Measurements from ENCODE around the gene GOLGA3. TPM values are rescaled to one million over a fixed set of nuclear protein-coding genes. Genes with fewer than 3 reads are reported as not detected.

Gene GOLGA3, protein sequence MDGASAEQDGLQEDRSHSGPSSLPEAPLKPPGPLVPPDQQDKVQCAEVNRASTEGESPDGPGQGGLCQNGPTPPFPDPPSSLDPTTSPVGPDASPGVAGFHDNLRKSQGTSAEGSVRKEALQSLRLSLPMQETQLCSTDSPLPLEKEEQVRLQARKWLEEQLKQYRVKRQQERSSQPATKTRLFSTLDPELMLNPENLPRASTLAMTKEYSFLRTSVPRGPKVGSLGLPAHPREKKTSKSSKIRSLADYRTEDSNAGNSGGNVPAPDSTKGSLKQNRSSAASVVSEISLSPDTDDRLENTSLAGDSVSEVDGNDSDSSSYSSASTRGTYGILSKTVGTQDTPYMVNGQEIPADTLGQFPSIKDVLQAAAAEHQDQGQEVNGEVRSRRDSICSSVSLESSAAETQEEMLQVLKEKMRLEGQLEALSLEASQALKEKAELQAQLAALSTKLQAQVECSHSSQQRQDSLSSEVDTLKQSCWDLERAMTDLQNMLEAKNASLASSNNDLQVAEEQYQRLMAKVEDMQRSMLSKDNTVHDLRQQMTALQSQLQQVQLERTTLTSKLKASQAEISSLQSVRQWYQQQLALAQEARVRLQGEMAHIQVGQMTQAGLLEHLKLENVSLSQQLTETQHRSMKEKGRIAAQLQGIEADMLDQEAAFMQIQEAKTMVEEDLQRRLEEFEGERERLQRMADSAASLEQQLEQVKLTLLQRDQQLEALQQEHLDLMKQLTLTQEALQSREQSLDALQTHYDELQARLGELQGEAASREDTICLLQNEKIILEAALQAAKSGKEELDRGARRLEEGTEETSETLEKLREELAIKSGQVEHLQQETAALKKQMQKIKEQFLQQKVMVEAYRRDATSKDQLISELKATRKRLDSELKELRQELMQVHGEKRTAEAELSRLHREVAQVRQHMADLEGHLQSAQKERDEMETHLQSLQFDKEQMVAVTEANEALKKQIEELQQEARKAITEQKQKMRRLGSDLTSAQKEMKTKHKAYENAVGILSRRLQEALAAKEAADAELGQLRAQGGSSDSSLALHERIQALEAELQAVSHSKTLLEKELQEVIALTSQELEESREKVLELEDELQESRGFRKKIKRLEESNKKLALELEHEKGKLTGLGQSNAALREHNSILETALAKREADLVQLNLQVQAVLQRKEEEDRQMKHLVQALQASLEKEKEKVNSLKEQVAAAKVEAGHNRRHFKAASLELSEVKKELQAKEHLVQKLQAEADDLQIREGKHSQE (N-terminal part only)
- 120 and 180 TPM in 2 replicates for total RNA-seq

DNA sequence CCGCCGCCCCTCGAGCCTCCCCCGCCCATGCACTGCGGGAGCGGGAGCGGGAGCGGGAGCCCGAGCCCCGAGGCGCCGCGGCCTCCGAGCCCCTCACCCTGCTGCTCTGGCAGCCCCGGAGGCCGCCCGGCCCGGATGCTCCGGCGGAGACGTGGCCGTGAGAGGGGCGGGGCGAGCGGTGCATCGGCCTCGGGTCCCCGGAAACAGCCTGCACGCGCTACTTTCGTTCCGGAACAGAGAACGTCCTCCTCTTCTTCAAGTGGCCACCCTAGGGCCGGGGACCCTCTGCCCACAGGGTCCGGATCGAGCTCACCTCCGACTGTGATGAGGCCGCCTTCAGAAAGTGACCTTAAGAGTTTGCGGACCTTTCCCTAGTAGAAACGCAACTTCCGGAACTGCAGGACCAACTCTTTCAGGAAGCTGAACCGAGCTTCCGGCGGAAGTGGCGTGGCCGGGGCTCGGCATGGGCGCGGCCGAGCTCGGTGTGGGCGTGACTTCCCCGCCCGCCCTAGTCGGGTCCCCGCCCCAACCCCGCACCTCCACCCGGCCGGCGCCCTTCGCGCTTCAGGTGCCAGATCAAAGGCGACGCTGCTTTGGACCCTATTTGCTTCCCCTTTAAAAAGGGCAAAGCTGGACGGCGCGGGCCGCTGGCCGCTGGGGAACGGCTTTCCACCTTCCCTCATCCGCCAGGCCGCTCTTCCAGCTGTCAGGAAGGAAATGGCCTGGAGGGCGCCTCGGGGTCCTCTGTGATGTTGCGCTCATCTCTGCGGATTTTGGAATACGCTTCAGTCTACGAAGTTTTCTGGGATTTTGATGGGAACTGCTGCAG is at the start of gene GOLGA3:
GOLGA3 (minus strand) TSS at position 164 of the 829 bp plus-strand sequence. CDS start 6,741 bp downstream, outside the sequence.

DNA sequence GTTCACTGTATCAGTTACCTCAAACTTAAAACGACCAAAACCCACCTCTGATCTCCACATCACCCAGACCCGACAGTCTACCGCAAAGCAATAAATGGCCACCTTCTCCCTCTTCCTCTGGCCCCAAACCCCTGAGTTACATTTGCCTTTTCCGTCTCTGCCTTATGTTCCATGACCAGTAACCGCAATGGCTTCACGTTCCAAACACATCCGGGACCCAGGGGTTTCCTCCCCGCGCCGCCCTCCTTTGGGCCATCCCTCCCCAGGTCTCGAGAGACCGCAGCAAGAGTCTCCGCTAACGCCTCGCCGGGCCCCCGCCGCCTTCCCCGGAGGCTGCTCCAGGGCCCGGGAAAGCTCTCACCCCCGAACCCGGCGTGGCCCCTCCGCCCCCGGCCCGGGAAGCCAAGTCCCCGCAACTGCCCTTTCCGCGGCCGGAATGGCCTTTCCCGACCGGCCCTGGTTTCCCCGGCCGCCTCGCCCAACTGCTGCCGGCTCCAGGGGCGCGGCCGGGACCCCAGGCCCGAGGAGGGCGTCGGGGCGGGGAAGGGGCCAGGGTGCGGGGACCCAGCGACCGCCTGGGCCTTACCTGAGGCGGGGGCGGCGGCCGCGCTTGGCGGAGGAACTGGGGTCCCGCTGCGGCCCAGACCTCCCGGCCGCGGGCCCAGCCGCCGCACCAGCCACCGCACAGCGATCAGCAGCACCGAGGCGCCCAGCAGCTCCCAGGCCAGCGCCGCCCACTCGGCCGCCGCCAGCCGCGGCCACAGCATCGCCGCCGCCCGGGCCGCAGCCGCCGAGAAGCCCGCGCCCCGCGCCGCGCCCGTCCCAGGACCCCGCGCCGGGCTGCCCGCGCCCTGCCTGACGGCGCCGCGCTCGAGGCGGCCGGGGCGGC is 67.4 kb downstream of the GOLGA3 start, which contains the start of gene ANKLE2:
ANKLE2 (minus strand) TSS at position 801 of the 889 bp plus-strand sequence; CDS start at position 767, 34 bp downstream.

Other genes with a start within 250 kb of the GOLGA3 start
- not detected in 2 replicates for gene LRCOL1, start 218.3 kb downstream of the GOLGA3 start, total RNA-seq
- gene P2RX2, start 210.1 kb downstream of the GOLGA3 start, total RNA-seq, result not detected in 2 replicates
- 11.1 and 24.1 TPM in 2 replicates for gene POLE, start 141.5 kb downstream of the GOLGA3 start, total RNA-seq
- gene PXMP2, start 141.3 kb downstream of the GOLGA3 start, total RNA-seq, result 16.4 and 24.6 TPM in 2 replicates
- gene PGAM5, start 118.0 kb downstream of the GOLGA3 start, total RNA-seq, result 29.2 and 39.9 TPM in 2 replicates
- 54.6 and 61.2 TPM in 2 replicates for gene ANKLE2, start 67.0 kb downstream of the GOLGA3 start, total RNA-seq
- gene CHFR, start 58.7 kb upstream of the GOLGA3 start, total RNA-seq, result 34.0 and 35.4 TPM in 2 replicates
- gene ZNF605, start 127.4 kb upstream of the GOLGA3 start, total RNA-seq, result 12.2 and 13.1 TPM in 2 replicates
- 20.4 and 28.1 TPM in 2 replicates for gene ZNF26, start 157.5 kb upstream of the GOLGA3 start, total RNA-seq
- gene ZNF84, start 208.6 kb upstream of the GOLGA3 start, total RNA-seq, result 24.1 and 31.4 TPM in 2 replicates